Peyer's patch (tissue), 4 donors: ENCODE results near the gene FAM219B.

Source experiments
- CTCF ChIP-seq, 6 experiments: fragments of 450-650 bp in 4 of 6; fragments of 200-600 bp in 2 of 6; sonication (generic) in 1 of 6; IDR thresholded peaks; one replicate each; pipeline ENCODE4 v1.5.1; 2017 to 2019; ENCODE audit warnings: antibody characterized with exemption in 6 of 6, mild to moderate bottlenecking in 3 of 6, moderate library complexity in 1 of 6
- POLR2A ChIP-seq, 2 donors: fragments of 450-650 bp; IDR thresholded peaks; one replicate each; pipeline ENCODE4 v1.5.1; 2017; ENCODE audit warnings: antibody characterized with exemption in 2 of 2, mild to moderate bottlenecking in 2 of 2, moderate library complexity in 2 of 2

- TF ChIP-seq CTCF (IDR thresholded peaks at IDR 0.05), result no peak
- no peak for TF ChIP-seq POLR2A (IDR thresholded peaks at IDR 0.05)
Observed at GRCh38 chr15:74928771-74929198, 22.1 kb upstream of the FAM219B start.
